ENCODE measurements around the gene MCTP2.

MCTP2 gene

DNA sequence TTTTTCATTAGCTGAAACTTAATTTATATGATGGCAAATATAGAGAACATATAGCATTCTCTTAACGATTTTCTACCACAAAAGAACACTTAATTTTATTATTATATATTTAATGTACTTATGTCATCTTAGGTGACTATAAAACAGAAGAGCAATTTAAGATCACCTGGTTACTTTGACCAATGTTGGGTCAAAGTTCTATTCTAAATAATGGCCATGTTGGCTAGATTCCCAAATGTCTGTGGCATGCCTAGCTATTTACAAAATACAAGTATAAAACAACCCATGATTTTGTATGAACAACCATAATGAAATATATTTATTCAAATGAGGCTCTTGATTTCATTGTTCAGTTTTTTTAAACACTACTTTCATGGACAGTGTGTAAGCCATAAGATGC is 200.9 kb downstream of the MCTP2 start:
- no peak for DNase-seq (ENCODE audit: extremely low read depth, low read depth)
- no peak overlapping the region for H3K4me3 ChIP-seq (replicated peaks; ENCODE audit: low read depth, low read length)
- TF ChIP-seq, protein P1, sequence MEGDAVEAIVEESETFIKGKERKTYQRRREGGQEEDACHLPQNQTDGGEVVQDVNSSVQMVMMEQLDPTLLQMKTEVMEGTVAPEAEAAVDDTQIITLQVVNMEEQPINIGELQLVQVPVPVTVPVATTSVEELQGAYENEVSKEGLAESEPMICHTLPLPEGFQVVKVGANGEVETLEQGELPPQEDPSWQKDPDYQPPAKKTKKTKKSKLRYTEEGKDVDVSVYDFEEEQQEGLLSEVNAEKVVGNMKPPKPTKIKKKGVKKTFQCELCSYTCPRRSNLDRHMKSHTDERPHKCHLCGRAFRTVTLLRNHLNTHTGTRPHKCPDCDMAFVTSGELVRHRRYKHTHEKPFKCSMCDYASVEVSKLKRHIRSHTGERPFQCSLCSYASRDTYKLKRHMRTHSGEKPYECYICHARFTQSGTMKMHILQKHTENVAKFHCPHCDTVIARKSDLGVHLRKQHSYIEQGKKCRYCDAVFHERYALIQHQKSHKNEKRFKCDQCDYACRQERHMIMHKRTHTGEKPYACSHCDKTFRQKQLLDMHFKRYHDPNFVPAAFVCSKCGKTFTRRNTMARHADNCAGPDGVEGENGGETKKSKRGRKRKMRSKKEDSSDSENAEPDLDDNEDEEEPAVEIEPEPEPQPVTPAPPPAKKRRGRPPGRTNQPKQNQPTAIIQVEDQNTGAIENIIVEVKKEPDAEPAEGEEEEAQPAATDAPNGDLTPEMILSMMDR (IDR thresholded peaks at IDR 0.05; ENCODE audit: low read depth, low read length, missing control alignments), result no peak

- H3K4me3 ChIP-seq (replicated peaks; ENCODE audit: low read depth, low read length), result no peak overlapping the region
- no peak for DNase-seq (ENCODE audit: extremely low read depth, low read depth)
- TF ChIP-seq, protein P1 (IDR thresholded peaks at IDR 0.05; ENCODE audit: low read depth, low read length, missing control alignments), result no peak
Measured at GRCh38 chr15:94439158-94439557, 207.8 kb downstream of the MCTP2 start.

DNA sequence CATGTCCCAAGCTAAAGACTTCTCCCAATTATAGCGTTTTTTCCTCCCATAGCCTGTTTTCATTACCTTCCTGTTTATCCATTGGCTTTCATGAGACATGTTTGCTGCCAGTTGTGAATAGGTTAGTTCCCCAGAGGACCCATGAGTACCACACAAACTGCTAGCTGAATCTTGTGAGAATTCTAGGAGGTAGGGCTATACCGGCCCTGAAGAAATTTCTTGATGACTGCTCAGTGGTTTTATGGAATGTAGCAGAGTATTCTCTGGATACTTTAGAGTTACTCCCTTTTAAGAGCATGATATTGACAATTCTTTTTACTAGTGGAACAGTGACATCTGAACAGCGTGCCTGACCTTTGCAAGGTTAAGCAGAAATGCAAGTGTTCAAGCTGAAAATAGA is 210.4 kb downstream of the MCTP2 start:
- no peak overlapping the region for H3K4me3 ChIP-seq (replicated peaks; ENCODE audit: low read depth, low read length)
- TF ChIP-seq, protein P1 (IDR thresholded peaks at IDR 0.05; ENCODE audit: low read depth, low read length, missing control alignments), result no peak
- no peak for DNase-seq (ENCODE audit: extremely low read depth, low read depth)

- TF ChIP-seq, protein P1 (IDR thresholded peaks at IDR 0.05; ENCODE audit: low read depth, low read length, missing control alignments), result no peak
- DNase-seq (ENCODE audit: extremely low read depth, low read depth), result no peak
- H3K4me3 ChIP-seq (replicated peaks; ENCODE audit: low read depth, low read length), result no peak overlapping the region
Measured at GRCh38 chr15:94442480-94442879, 211.1 kb downstream of the MCTP2 start.

DNA sequence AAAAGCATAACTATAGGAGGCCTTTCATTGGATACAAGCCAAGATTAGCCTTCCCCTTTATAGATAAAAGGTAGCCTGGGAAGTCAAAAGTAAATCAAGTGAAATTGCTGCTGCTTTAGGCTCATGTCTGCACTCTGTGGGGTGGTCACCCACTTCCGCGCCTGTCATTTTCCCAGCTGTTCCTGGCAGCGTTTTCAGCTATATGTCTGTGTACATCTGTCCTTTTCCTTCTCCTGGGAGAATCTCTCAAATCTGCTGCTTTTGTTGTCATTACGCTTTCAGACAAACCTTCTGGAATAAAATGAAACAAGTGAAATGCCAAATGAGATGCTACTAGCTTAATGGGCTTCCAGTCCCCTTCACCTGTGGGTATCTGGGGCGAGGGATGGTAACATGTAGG is 211.8 kb downstream of the MCTP2 start:
- TF ChIP-seq, protein P1 (IDR thresholded peaks at IDR 0.05; ENCODE audit: low read depth, low read length, missing control alignments), result no peak
- H3K4me3 ChIP-seq (replicated peaks; ENCODE audit: low read depth, low read length), result no peak overlapping the region
- DNase-seq (ENCODE audit: extremely low read depth, low read depth), result no peak

DNA sequence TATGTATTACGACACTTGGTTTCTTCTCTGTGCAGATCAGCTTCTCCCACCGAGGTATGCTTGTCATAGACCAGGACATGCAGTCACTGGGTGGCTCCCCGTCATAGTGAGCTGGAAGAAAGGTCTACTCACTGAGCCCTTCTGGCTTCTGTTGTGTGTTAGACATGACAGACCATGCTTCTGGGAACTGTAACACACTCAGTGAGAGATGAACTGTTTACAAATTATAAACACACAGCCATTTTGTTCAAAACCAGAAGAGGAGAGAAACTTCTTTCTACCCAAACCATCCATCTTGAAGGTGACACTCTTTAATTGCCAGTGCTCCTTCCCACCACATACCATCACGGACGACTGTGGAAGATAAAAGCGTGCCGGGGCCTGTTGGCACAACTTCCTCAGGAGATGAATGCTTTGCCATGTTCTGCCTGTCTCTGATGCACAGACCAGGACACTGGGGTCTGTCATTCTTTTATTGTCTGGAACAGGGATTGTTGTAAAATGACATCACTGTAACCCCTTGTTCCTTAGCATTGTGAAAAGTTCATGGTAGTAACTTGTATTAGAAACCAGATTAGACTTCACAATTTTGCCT is 214.3 kb downstream of the MCTP2 start:
- TF ChIP-seq, protein P1 (IDR thresholded peaks at IDR 0.05; ENCODE audit: low read depth, low read length, missing control alignments), result no peak
- H3K4me3 ChIP-seq (replicated peaks; ENCODE audit: low read depth, low read length), result no peak overlapping the region
- DNase-seq (ENCODE audit: extremely low read depth, low read depth), result no peak

- TF ChIP-seq, protein P1 (IDR thresholded peaks at IDR 0.05; ENCODE audit: low read depth, low read length, missing control alignments), result no peak
- H3K4me3 ChIP-seq (replicated peaks; ENCODE audit: low read depth, low read length), result no peak overlapping the region
- no peak for DNase-seq (ENCODE audit: extremely low read depth, low read depth)
Measured at GRCh38 chr15:94446441-94446840, 215.1 kb downstream of the MCTP2 start.

Data from HFF-Myc (cell line).